Calu3 (cell line): ENCODE measurements around the gene NELFA. TPM values are rescaled to one million over a fixed set of nuclear protein-coding genes. Genes with fewer than 3 reads are reported as not detected.

ENCODE experiments used
- BruUV-seq: library from RNA; stranded (reverse); fragments of 400-500 nt; replicated peaks from 2 replicates; lab custom pipeline; 2021; lab: Mats Ljungman, UMichigan
- CTCF ChIA-PET: fragments of 300-600 bp; sonication (Branson Sonifier 250); formaldehyde crosslinking; loops from one replicate; lab custom pipeline; 2022; ENCODE audit warnings: antibody characterized with exemption; lab: Charles Lee
- DNase-seq: peaks from one replicate; pipeline ENCODE4 v3.0.0; 2022
- H3K27ac Mint-ChIP-seq: one replicate; pipeline ENCODE4 v1.8.0; 2022; ENCODE audit warnings: mixed read lengths; ENCODE audit not compliant: unreplicated experiment
- H3K27me3 Mint-ChIP-seq: one replicate; pipeline ENCODE4 v1.8.0; 2022; ENCODE audit warnings: mixed read lengths; ENCODE audit not compliant: unreplicated experiment
- H3K36me3 Mint-ChIP-seq: one replicate; pipeline ENCODE4 v1.8.0; 2022; ENCODE audit warnings: mild to moderate bottlenecking, moderate library complexity, mixed read lengths; ENCODE audit not compliant: insufficient read depth, unreplicated experiment
- H3K4me1 Mint-ChIP-seq: one replicate; pipeline ENCODE4 v1.8.0; 2022; ENCODE audit warnings: mild to moderate bottlenecking, low read depth, mixed read lengths; ENCODE audit not compliant: unreplicated experiment
- H3K4me3 Mint-ChIP-seq: one replicate; pipeline ENCODE4 v1.8.0; 2022; ENCODE audit warnings: mild to moderate bottlenecking, low read depth, moderate library complexity, mixed read lengths; ENCODE audit not compliant: unreplicated experiment
- H3K9me3 Mint-ChIP-seq: one replicate; pipeline ENCODE4 v1.8.0; 2022; ENCODE audit warnings: low read depth, mixed read lengths; ENCODE audit not compliant: unreplicated experiment
- intact Hi-C: fragments of 100-400 bp; cut with micrococcal nuclease; formaldehyde crosslinking; loops from one replicate; pipeline ENCODE4 v1.10.0; 2022; ENCODE audit not compliant: unreplicated experiment
- total RNA-seq: library from RNA; stranded (reverse); gene quantifications from 2 replicates; pipeline ENCODE4 v1.2.3, GENCODE V29; 2022
- TF ChIP-seq, protein P1 (sequence below): fragments of 200-600 bp; IDR thresholded peaks from one replicate; pipeline ENCODE4 v1.8.0; 2022; ENCODE audit warnings: antibody characterized with exemption; ENCODE audit not compliant: unreplicated experiment

The NELFA gene
- total RNA-seq, 1 experiment from 2014 or later, result 29.9 TPM

DNA sequence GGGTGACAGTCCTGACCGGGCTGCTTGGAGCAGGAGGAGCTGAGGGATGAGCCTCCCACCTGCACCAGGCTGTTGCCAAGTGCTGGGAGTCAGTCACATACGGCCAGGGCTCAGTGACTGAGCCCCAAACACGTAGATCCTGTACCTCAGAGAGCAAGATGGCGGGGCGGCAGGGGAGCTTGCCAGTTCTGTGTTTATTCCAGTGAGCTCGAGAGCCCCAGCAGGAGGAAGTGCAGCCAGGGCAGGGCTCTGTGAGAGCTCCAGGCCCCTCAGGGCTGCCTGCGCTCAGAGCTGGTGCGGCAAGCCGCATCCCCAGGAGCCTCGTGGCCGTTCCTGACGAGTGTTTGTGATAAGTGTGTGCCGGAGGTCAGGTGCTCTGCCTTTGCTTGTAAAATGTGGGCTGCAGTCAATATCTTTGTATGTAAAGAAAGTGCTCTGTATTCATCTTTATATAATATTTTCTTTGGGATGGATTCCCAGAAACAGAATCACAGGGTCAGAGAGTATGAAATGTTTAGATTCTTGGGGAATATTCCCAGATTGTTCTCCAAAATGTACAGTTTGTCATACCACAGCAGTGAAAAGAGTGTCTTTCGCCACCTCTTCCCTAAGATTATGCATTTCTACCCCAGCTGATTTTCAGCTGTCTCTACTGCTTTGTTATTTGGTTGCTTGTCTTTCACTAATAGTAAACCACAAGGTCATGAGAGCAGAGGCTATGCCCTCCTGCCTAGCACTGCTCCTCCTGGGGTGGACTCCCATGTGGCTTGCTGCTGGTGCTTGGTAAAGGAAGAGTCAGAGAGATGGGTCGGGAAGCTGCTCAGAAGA is 50.3 kb downstream of the NELFA start:
- no TSS peak for BruUV-seq
- no peaks in the 10 kb centered on the region for H3K27me3 Mint-ChIP-seq
- DNase-seq, result no peak
- H3K36me3 Mint-ChIP-seq, result peaks cover 49% of the 10 kb centered on the region
- H3K9me3 Mint-ChIP-seq, result no peaks in the 10 kb centered on the region
- no peak overlapping the region for H3K27ac Mint-ChIP-seq
- TF ChIP-seq, protein P1, sequence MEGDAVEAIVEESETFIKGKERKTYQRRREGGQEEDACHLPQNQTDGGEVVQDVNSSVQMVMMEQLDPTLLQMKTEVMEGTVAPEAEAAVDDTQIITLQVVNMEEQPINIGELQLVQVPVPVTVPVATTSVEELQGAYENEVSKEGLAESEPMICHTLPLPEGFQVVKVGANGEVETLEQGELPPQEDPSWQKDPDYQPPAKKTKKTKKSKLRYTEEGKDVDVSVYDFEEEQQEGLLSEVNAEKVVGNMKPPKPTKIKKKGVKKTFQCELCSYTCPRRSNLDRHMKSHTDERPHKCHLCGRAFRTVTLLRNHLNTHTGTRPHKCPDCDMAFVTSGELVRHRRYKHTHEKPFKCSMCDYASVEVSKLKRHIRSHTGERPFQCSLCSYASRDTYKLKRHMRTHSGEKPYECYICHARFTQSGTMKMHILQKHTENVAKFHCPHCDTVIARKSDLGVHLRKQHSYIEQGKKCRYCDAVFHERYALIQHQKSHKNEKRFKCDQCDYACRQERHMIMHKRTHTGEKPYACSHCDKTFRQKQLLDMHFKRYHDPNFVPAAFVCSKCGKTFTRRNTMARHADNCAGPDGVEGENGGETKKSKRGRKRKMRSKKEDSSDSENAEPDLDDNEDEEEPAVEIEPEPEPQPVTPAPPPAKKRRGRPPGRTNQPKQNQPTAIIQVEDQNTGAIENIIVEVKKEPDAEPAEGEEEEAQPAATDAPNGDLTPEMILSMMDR, result no peak
- CTCF ChIA-PET, result no interaction called here
- no peak overlapping the region for H3K4me3 Mint-ChIP-seq
- intact Hi-C loops, result no loop called here
- H3K4me1 Mint-ChIP-seq, result no peaks in the 10 kb centered on the region

DNA sequence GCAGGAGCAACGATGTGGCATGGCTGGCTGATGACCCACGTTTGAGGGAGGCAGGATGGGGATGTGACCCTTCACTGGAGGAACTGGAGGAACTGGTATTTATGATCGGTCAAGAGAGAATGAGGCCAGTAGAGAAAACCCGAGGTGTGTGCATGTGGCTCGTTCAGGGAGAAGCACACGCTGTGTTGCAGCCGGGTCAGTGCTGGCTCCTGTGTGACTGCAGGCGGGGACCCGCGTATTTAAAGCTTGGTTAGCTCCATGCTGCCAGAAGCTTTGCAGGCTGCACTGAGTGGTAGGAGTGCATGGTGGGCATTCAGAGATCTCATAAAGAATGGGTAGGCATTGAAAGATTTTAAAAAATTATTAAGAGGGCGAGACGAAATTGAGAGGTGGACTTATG is 52.1 kb downstream of the NELFA start:
- no peak overlapping the region for H3K4me3 Mint-ChIP-seq
- CTCF ChIA-PET, result no interaction called here
- no peaks in the 10 kb centered on the region for H3K9me3 Mint-ChIP-seq
- intact Hi-C loops, result no loop called here
- BruUV-seq, result no TSS peak
- H3K4me1 Mint-ChIP-seq, result no peaks in the 10 kb centered on the region
- no peak for DNase-seq
- H3K27me3 Mint-ChIP-seq, result no peaks in the 10 kb centered on the region
- peaks cover 38% of the 10 kb centered on the region for H3K36me3 Mint-ChIP-seq
- TF ChIP-seq, protein P1, result no peak
- H3K27ac Mint-ChIP-seq, result peak overlapping the region; percentile 10

DNA sequence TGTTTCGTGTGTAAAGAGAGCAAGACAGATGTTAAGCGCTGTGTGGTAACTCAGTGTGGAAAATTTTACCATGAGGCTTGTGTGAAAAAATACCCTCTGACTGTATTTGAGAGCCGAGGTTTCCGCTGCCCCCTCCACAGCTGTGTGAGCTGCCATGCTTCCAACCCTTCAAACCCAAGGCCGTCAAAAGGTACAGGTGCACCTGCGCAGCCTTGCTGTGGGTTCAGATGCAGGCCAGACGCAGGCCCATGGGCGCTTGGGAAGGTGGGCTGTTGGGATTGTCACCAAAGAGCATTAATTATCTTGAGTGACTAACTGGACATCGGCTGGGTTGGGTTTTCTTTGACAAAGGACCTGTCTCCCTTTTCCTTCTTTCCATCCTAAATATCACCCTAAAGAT is 55.4 kb downstream of the NELFA start:
- Mint-ChIP-seq H3K27ac (no peak overlapping the region), H3K27me3 (no peaks in the 10 kb centered on the region), H3K9me3 (no peaks in the 10 kb centered on the region), H3K4me1 (no peaks in the 10 kb centered on the region), H3K36me3 (peaks cover 24% of the 10 kb centered on the region), H3K4me3 (no peak overlapping the region)
- intact Hi-C loops, result no loop called here
- TF ChIP-seq, protein P1, result no peak
- CTCF ChIA-PET, result no interaction called here
- no peak for DNase-seq
- BruUV-seq, result no TSS peak

DNA sequence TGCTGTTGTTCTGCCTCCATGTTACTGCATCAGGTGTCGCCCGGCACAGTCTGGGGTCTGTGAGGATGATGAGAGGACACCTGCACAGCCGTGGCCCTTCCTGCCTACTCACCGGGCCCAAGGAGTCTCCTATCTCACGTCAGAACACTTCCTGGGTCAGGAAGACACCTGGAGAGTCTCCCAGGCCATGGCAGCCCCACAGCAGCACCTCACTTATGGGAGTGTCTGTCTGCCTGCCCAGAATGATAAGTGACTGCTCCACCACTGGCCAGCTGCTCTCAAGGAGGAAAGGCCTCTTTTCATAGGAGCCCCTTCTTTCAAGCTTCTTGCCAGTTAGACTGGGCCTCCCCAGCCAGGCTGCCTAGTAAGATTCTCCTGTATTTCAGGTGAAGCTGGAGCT is 56.1 kb downstream of the NELFA start:
- H3K27ac Mint-ChIP-seq, result no peak overlapping the region
- H3K4me3 Mint-ChIP-seq, result no peak overlapping the region
- peaks cover 24% of the 10 kb centered on the region for H3K36me3 Mint-ChIP-seq
- H3K4me1 Mint-ChIP-seq, result no peaks in the 10 kb centered on the region
- H3K27me3 Mint-ChIP-seq, result no peaks in the 10 kb centered on the region
- H3K9me3 Mint-ChIP-seq, result no peaks in the 10 kb centered on the region
- no TSS peak for BruUV-seq
- intact Hi-C loops, result no loop called here
- TF ChIP-seq, protein P1, result no peak
- CTCF ChIA-PET, result no interaction called here
- no peak for DNase-seq
